ENCODE results near the gene FYN.
A peak's percentile ranks its signal among the peaks of the same experiment; 100 is the strongest.

The FYN gene

GRCh38 chr6:111780393-111780792 is 92.9 kb downstream of the FYN start:
- no peak overlapping the region for H3K4me3 ChIP-seq (ENCODE audit: low read depth in 1 of 2, low read length in 2 of 2)
- no peaks in the 10 kb centered on the region for H3K9me3 ChIP-seq (ENCODE audit: low read length)
- H3K4me1 ChIP-seq (ENCODE audit: insufficient read depth, low read length): peaks cover 57% of the 10 kb centered on the region
- no peaks in the 10 kb centered on the region for H3K27me3 ChIP-seq (ENCODE audit: control insufficient read depth in 1 of 2, insufficient read depth in 2 of 2, low read length in 2 of 2)
- peak overlapping the region; percentile 55 for H3K27ac ChIP-seq (ENCODE audit: low read depth, low read length)
- H3K9ac ChIP-seq (ENCODE audit: low read length): no peak overlapping the region
- H3K36me3 ChIP-seq (ENCODE audit: insufficient read depth, low read length): no peaks in the 10 kb centered on the region

GRCh38 chr6:111779660-111780059 is 93.6 kb downstream of the FYN start:
- Histone ChIP-seq H3K36me3 (ENCODE audit: insufficient read depth, low read length) (no peaks in the 10 kb centered on the region), H3K4me1 (ENCODE audit: insufficient read depth, low read length) (peaks cover 54% of the 10 kb centered on the region), H3K27ac (ENCODE audit: low read depth, low read length) (no peak overlapping the region)

GRCh38 chr6:111779031-111779430 is 94.2 kb downstream of the FYN start:
- Histone ChIP-seq H3K4me1 (ENCODE audit: insufficient read depth, low read length) (peaks cover 47% of the 10 kb centered on the region), H3K27ac (ENCODE audit: low read depth, low read length) (no peak overlapping the region), H3K4me3 (ENCODE audit: low read depth in 1 of 2, low read length in 2 of 2) (no peak overlapping the region), H3K36me3 (ENCODE audit: insufficient read depth, low read length) (no peaks in the 10 kb centered on the region), H3K27me3 (ENCODE audit: control insufficient read depth in 1 of 2, insufficient read depth in 2 of 2, low read length in 2 of 2) (no peaks in the 10 kb centered on the region), H3K9me3 (ENCODE audit: low read length) (no peaks in the 10 kb centered on the region), H3K9ac (ENCODE audit: low read length) (no peak overlapping the region)

More at GRCh38 chr6:111779660-111780059, 93.6 kb downstream of the FYN start:
- Histone ChIP-seq H3K4me3 (ENCODE audit: low read depth in 1 of 2, low read length in 2 of 2) (no peak overlapping the region), H3K9me3 (ENCODE audit: low read length) (no peaks in the 10 kb centered on the region), H3K9ac (ENCODE audit: low read length) (no peak overlapping the region), H3K27me3 (ENCODE audit: control insufficient read depth in 1 of 2, insufficient read depth in 2 of 2, low read length in 2 of 2) (no peaks in the 10 kb centered on the region)

- peaks cover 32% of the 10 kb centered on the region for H3K4me1 ChIP-seq (ENCODE audit: insufficient read depth, low read length)
- no peak overlapping the region for H3K4me3 ChIP-seq (ENCODE audit: low read depth in 1 of 2, low read length in 2 of 2)
- H3K9me3 ChIP-seq (ENCODE audit: low read length): no peaks in the 10 kb centered on the region
- no peaks in the 10 kb centered on the region for H3K36me3 ChIP-seq (ENCODE audit: insufficient read depth, low read length)
- no peak overlapping the region for H3K9ac ChIP-seq (ENCODE audit: low read length)
- H3K27me3 ChIP-seq (ENCODE audit: control insufficient read depth in 1 of 2, insufficient read depth in 2 of 2, low read length in 2 of 2): no peaks in the 10 kb centered on the region
- no peak overlapping the region for H3K27ac ChIP-seq (ENCODE audit: low read depth, low read length)
These were observed 95.9 kb downstream of the FYN start for GRCh38 chr6:111777357-111777756.

- Histone ChIP-seq H3K4me1 (ENCODE audit: insufficient read depth, low read length) (peaks cover 32% of the 10 kb centered on the region), H3K4me3 (ENCODE audit: low read depth in 1 of 2, low read length in 2 of 2) (no peak overlapping the region), H3K9ac (ENCODE audit: low read length) (no peak overlapping the region), H3K36me3 (ENCODE audit: insufficient read depth, low read length) (no peaks in the 10 kb centered on the region), H3K27ac (ENCODE audit: low read depth, low read length) (no peak overlapping the region), H3K27me3 (ENCODE audit: control insufficient read depth in 1 of 2, insufficient read depth in 2 of 2, low read length in 2 of 2) (no peaks in the 10 kb centered on the region), H3K9me3 (ENCODE audit: low read length) (no peaks in the 10 kb centered on the region)
These were observed 96.7 kb downstream of the FYN start for GRCh38 chr6:111776236-111777221.

GRCh38 chr6:111775145-111775922 is 97.9 kb downstream of the FYN start:
- H3K4me1 ChIP-seq (ENCODE audit: insufficient read depth, low read length): peaks cover 24% of the 10 kb centered on the region
- no peak overlapping the region for H3K27ac ChIP-seq (ENCODE audit: low read depth, low read length)
- H3K9me3 ChIP-seq (ENCODE audit: low read length): no peaks in the 10 kb centered on the region
- H3K36me3 ChIP-seq (ENCODE audit: insufficient read depth, low read length): no peaks in the 10 kb centered on the region
- no peak overlapping the region for H3K4me3 ChIP-seq (ENCODE audit: low read depth in 1 of 2, low read length in 2 of 2)
- no peak overlapping the region for H3K9ac ChIP-seq (ENCODE audit: low read length)
- no peaks in the 10 kb centered on the region for H3K27me3 ChIP-seq (ENCODE audit: control insufficient read depth in 1 of 2, insufficient read depth in 2 of 2, low read length in 2 of 2)

GRCh38 chr6:111774346-111774703 is 98.9 kb downstream of the FYN start:
- Histone ChIP-seq H3K9me3 (ENCODE audit: low read length) (no peaks in the 10 kb centered on the region), H3K27me3 (ENCODE audit: control insufficient read depth in 1 of 2, insufficient read depth in 2 of 2, low read length in 2 of 2) (no peaks in the 10 kb centered on the region), H3K36me3 (ENCODE audit: insufficient read depth, low read length) (no peaks in the 10 kb centered on the region), H3K9ac (ENCODE audit: low read length) (no peak overlapping the region), H3K27ac (ENCODE audit: low read depth, low read length) (no peak overlapping the region), H3K4me3 (ENCODE audit: low read depth in 1 of 2, low read length in 2 of 2) (no peak overlapping the region), H3K4me1 (ENCODE audit: insufficient read depth, low read length) (peaks cover 24% of the 10 kb centered on the region)

- H3K27me3 ChIP-seq (ENCODE audit: control insufficient read depth in 1 of 2, insufficient read depth in 2 of 2, low read length in 2 of 2): no peaks in the 10 kb centered on the region
- no peaks in the 10 kb centered on the region for H3K9me3 ChIP-seq (ENCODE audit: low read length)
- H3K4me3 ChIP-seq (ENCODE audit: low read depth in 1 of 2, low read length in 2 of 2): no peak overlapping the region
- H3K9ac ChIP-seq (ENCODE audit: low read length): no peak overlapping the region
- H3K36me3 ChIP-seq (ENCODE audit: insufficient read depth, low read length): no peaks in the 10 kb centered on the region
- H3K4me1 ChIP-seq (ENCODE audit: insufficient read depth, low read length): peaks cover 24% of the 10 kb centered on the region
- H3K27ac ChIP-seq (ENCODE audit: low read depth, low read length): no peak overlapping the region
These were observed 99.5 kb downstream of the FYN start for GRCh38 chr6:111773501-111774345.

GRCh38 chr6:111772381-111772780 is 100.9 kb downstream of the FYN start:
- Histone ChIP-seq H3K9me3 (ENCODE audit: low read length) (no peaks in the 10 kb centered on the region), H3K9ac (ENCODE audit: low read length) (no peak overlapping the region), H3K36me3 (ENCODE audit: insufficient read depth, low read length) (no peaks in the 10 kb centered on the region), H3K4me1 (ENCODE audit: insufficient read depth, low read length) (peaks cover 15% of the 10 kb centered on the region), H3K27ac (ENCODE audit: low read depth, low read length) (no peak overlapping the region), H3K4me3 (ENCODE audit: low read depth in 1 of 2, low read length in 2 of 2) (no peak overlapping the region), H3K27me3 (ENCODE audit: control insufficient read depth in 1 of 2, insufficient read depth in 2 of 2, low read length in 2 of 2) (no peaks in the 10 kb centered on the region)

- Histone ChIP-seq H3K4me1 (ENCODE audit: insufficient read depth, low read length) (peaks cover 14% of the 10 kb centered on the region), H3K9me3 (ENCODE audit: low read length) (no peaks in the 10 kb centered on the region), H3K9ac (ENCODE audit: low read length) (no peak overlapping the region), H3K36me3 (ENCODE audit: insufficient read depth, low read length) (no peaks in the 10 kb centered on the region), H3K27me3 (ENCODE audit: control insufficient read depth in 1 of 2, insufficient read depth in 2 of 2, low read length in 2 of 2) (no peaks in the 10 kb centered on the region), H3K27ac (ENCODE audit: low read depth, low read length) (no peak overlapping the region), H3K4me3 (ENCODE audit: low read depth in 1 of 2, low read length in 2 of 2) (no peak overlapping the region)
These were observed 101.6 kb downstream of the FYN start for GRCh38 chr6:111771629-111772028.

GRCh38 chr6:111771094-111771432 is 102.2 kb downstream of the FYN start:
- no peaks in the 10 kb centered on the region for H3K36me3 ChIP-seq (ENCODE audit: insufficient read depth, low read length)
- no peak overlapping the region for H3K9ac ChIP-seq (ENCODE audit: low read length)
- no peaks in the 10 kb centered on the region for H3K27me3 ChIP-seq (ENCODE audit: control insufficient read depth in 1 of 2, insufficient read depth in 2 of 2, low read length in 2 of 2)
- no peak overlapping the region for H3K27ac ChIP-seq (ENCODE audit: low read depth, low read length)
- H3K4me3 ChIP-seq (ENCODE audit: low read depth in 1 of 2, low read length in 2 of 2): no peak overlapping the region
- H3K9me3 ChIP-seq (ENCODE audit: low read length): no peaks in the 10 kb centered on the region
- peaks cover 8% of the 10 kb centered on the region for H3K4me1 ChIP-seq (ENCODE audit: insufficient read depth, low read length)
